Liver (tissue), 3 donors: Measurements from ENCODE around the gene ACADS.

Experiments
- ATF3 ChIP-seq: IDR thresholded peaks from 2 replicates; pipeline ENCODE4 v1.6.1; 2016; ENCODE audit warnings: antibody characterized with exemption
- EGR1 ChIP-seq, 2 donors: IDR thresholded peaks; 2 replicates each; pipeline ENCODE4 v1.6.1; 2016 to 2018; ENCODE audit warnings: antibody characterized with exemption in 2 of 2, low read depth in 2 of 2
- HNF4A ChIP-seq, 2 donors: conservative IDR thresholded peaks; 2 replicates each; pipeline ENCODE4 v1.6.1; 2016; ENCODE audit warnings: antibody characterized with exemption in 2 of 2, mild to moderate bottlenecking in 2 of 2
- MAX ChIP-seq: IDR thresholded peaks from 2 replicates; pipeline ENCODE4 v1.6.1; 2016; ENCODE audit warnings: antibody characterized with exemption
- RAD21 ChIP-seq, 2 donors: IDR thresholded peaks; 2 replicates each; pipeline ENCODE4 v1.6.1; 2016; ENCODE audit warnings: antibody characterized with exemption in 2 of 2, mild to moderate bottlenecking in 2 of 2
- REST ChIP-seq: IDR thresholded peaks from 2 replicates; pipeline ENCODE4 v1.6.1; 2016; ENCODE audit warnings: antibody characterized with exemption, mild to moderate bottlenecking
- RXRA ChIP-seq, 2 donors: IDR thresholded peaks; 2 replicates each; pipeline ENCODE4 v1.6.1; 2017 to 2018; ENCODE audit warnings: antibody characterized with exemption in 2 of 2, mild to moderate bottlenecking in 1 of 2
- SP1 ChIP-seq: IDR thresholded peaks from 2 replicates; pipeline ENCODE4 v1.6.1; 2018; ENCODE audit warnings: antibody characterized with exemption, mild to moderate bottlenecking
- TAF1 ChIP-seq: conservative IDR thresholded peaks from 2 replicates; pipeline ENCODE4 v1.6.1; 2016; ENCODE audit warnings: antibody characterized with exemption, mild to moderate bottlenecking
- YY1 ChIP-seq: IDR thresholded peaks from 2 replicates; pipeline ENCODE4 v1.6.1; 2016; ENCODE audit warnings: antibody characterized with exemption, mild to moderate bottlenecking
- TF ChIP-seq, protein P1 (sequence below): fragments of 150-350 bp; IDR thresholded peaks from 2 replicates; pipeline ENCODE4 v1.5.1; 2017; ENCODE audit warnings: improper control_type of control experiment, low read depth, low read length; ENCODE audit not compliant: missing input control
- donor health status: healthy.
- donor health status: healthy.

DNA sequence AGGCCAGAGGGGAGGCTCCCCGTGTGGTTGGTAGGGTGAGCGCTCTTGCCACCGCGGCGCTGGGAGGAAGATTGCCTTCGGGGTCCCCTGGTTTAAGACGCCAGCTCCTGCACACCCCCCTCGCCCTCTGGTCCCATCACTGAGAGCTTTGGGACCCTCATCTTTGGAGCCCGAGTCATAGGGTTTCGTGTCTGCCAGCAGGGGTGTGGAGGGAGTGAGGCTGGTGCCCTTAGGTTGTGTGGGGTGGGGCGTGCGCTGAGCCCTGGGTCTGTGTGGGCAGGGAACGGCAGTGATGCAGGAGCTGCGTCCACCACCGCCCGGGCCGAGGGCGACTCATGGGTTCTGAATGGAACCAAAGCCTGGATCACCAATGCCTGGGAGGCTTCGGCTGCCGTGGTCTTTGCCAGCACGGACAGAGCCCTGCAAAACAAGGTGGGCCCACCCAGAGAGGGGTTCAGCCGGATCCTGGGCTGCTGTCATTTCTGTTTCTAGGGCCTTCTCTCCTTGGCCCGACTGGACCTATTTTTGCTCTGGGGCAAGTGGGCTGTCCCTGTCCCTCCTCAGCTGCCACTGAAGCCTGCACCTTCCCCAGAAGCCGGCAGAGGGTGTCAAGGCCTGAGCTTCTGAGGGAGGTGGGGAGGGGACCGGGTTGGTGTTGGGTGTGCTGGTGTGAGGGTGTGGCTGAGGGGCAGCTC is 12.1 kb downstream of the ACADS start:
- TF ChIP-seq, protein P1, sequence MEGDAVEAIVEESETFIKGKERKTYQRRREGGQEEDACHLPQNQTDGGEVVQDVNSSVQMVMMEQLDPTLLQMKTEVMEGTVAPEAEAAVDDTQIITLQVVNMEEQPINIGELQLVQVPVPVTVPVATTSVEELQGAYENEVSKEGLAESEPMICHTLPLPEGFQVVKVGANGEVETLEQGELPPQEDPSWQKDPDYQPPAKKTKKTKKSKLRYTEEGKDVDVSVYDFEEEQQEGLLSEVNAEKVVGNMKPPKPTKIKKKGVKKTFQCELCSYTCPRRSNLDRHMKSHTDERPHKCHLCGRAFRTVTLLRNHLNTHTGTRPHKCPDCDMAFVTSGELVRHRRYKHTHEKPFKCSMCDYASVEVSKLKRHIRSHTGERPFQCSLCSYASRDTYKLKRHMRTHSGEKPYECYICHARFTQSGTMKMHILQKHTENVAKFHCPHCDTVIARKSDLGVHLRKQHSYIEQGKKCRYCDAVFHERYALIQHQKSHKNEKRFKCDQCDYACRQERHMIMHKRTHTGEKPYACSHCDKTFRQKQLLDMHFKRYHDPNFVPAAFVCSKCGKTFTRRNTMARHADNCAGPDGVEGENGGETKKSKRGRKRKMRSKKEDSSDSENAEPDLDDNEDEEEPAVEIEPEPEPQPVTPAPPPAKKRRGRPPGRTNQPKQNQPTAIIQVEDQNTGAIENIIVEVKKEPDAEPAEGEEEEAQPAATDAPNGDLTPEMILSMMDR, result no peak
- TF ChIP-seq SP1 (no peak), REST (no peak), RAD21 (IDR thresholded peaks at IDR 0.05) (no peak), YY1 (no peak), HNF4A (conservative IDR thresholded peaks at IDR 0.05) (no peak), RXRA (IDR thresholded peaks at IDR 0.05) (no peak), ATF3 (no peak), TAF1 (no peak), MAX (no peak), EGR1 (IDR thresholded peaks at IDR 0.05; ENCODE audit: low read depth in 2 of 2) (no peak)
